Hepatocyte (in vitro differentiated cells): ENCODE measurements around the gene ASIC1.

Source experiments
- CTCF ChIP-seq: fragments of 200-600 bp; sonication (generic); IDR thresholded peaks from 2 replicates; pipeline ENCODE4 v1.5.1; 2016; ENCODE audit warnings: antibody characterized with exemption, mild to moderate bottlenecking; ENCODE audit not compliant: poor library complexity
- EZH2 ChIP-seq: fragments of 200-600 bp; sonication (generic); IDR thresholded peaks from 2 replicates; pipeline ENCODE4 v1.6.1; 2016; ENCODE audit warnings: antibody characterized with exemption, mild to moderate bottlenecking, borderline replicate concordance
- EZH2phosphoT487 ChIP-seq: fragments of 200-600 bp; sonication (generic); IDR thresholded peaks from one replicate; pipeline ENCODE4 v1.6.1; 2018; ENCODE audit warnings: antibody characterized with exemption, mild to moderate bottlenecking, low read depth, moderate library complexity; ENCODE audit not compliant: unreplicated experiment, severe bottlenecking

- no peak for TF ChIP-seq CTCF
- no peak for TF ChIP-seq EZH2
- no peak for TF ChIP-seq EZH2phosphoT487
Observed at GRCh38 chr12:50060120-50060468, 2.7 kb downstream of the ASIC1 start.
